H9 (cell line): ENCODE results near the gene KCMF1. TPM values are rescaled to one million over a fixed set of nuclear protein-coding genes. Genes with fewer than 3 reads are reported as not detected.

ENCODE experiments used
- DNase-seq: peaks from one replicate; pipeline ENCODE4 v3.0.0-alpha.2; 2017
- H2AFZ ChIP-seq: one replicate; pipeline ENCODE4 v1.6.1; 2013; ENCODE audit warnings: mild to moderate bottlenecking, low read length, control low read depth, moderate library complexity
- H2AK5ac ChIP-seq: 2 replicates; pipeline ENCODE4 v1.6.1; 2013; ENCODE audit warnings: low read length, control low read depth, mixed read lengths; ENCODE audit not compliant: insufficient read length
- H2BK120ac ChIP-seq: one replicate; pipeline ENCODE4 v1.6.1; 2013; ENCODE audit warnings: low read depth, mild to moderate bottlenecking, low read length, control low read depth, inconsistent platforms; ENCODE audit not compliant: poor library complexity, severe bottlenecking
- H2BK12ac ChIP-seq: 2 replicates; pipeline ENCODE4 v1.6.1; 2013; ENCODE audit warnings: low read length, control low read depth, mixed read lengths, low read depth; ENCODE audit not compliant: insufficient read length
- H2BK15ac ChIP-seq: 2 replicates; pipeline ENCODE4 v1.6.1; 2013; ENCODE audit warnings: low read depth, low read length, control low read depth
- H2BK20ac ChIP-seq: one replicate; pipeline ENCODE4 v1.6.1; 2013; ENCODE audit warnings: low read depth, mild to moderate bottlenecking, low read length, control low read depth, inconsistent platforms; ENCODE audit not compliant: poor library complexity, severe bottlenecking
- H2BK5ac ChIP-seq: 2 replicates; pipeline ENCODE4 v1.6.1; 2013; ENCODE audit warnings: low read length, control low read depth, mixed read lengths; ENCODE audit not compliant: insufficient read length
- H3K14ac ChIP-seq: 2 replicates; pipeline ENCODE4 v1.6.1; 2013; ENCODE audit warnings: low read length, control low read depth; ENCODE audit not compliant: insufficient read depth
- H3K18ac ChIP-seq: 2 replicates; pipeline ENCODE4 v1.6.1; 2013; ENCODE audit warnings: low read depth, mild to moderate bottlenecking, mixed read lengths, low read length, control low read depth; ENCODE audit not compliant: insufficient read length
- H3K23ac ChIP-seq: 2 replicates; pipeline ENCODE4 v1.6.1; 2013; ENCODE audit warnings: low read length, control low read depth, mixed read lengths, low read depth; ENCODE audit not compliant: insufficient read length
- H3K23me2 ChIP-seq: 2 replicates; pipeline ENCODE4 v1.6.1; 2013; ENCODE audit warnings: low read depth, mild to moderate bottlenecking, mixed read lengths, low read length, control low read depth; ENCODE audit not compliant: insufficient read length, poor library complexity, severe bottlenecking
- H3K27ac ChIP-seq: 2 replicates; pipeline ENCODE4 v1.5.1; 2013; ENCODE audit warnings: low read length, control low read depth, mixed read lengths, low read depth; ENCODE audit not compliant: insufficient read length
- H3K27me3 ChIP-seq: 2 replicates; pipeline ENCODE4 v1.6.1; 2013; ENCODE audit warnings: low read length, control low read depth, inconsistent platforms; ENCODE audit not compliant: insufficient read depth
- H3K4ac ChIP-seq: 2 replicates; pipeline ENCODE4 v1.6.1; 2013; ENCODE audit warnings: low read depth, mild to moderate bottlenecking, control low read depth, inconsistent platforms, low read length, moderate library complexity
- H3K4me1 ChIP-seq: 2 replicates; pipeline ENCODE4 v1.6.1; 2013; ENCODE audit warnings: low read length, control low read depth, inconsistent platforms; ENCODE audit not compliant: insufficient read depth
- H3K4me2 ChIP-seq: 2 replicates; pipeline ENCODE4 v1.6.1; 2013; ENCODE audit warnings: low read length, control low read depth, mixed read lengths; ENCODE audit not compliant: insufficient read length, insufficient read depth
- H3K56ac ChIP-seq: 2 replicates; pipeline ENCODE4 v1.6.1; 2013; ENCODE audit warnings: low read depth, mild to moderate bottlenecking, mixed read lengths, low read length, control low read depth; ENCODE audit not compliant: insufficient read length
- H3K79me1 ChIP-seq: 2 replicates; pipeline ENCODE4 v1.6.1; 2013; ENCODE audit warnings: low read depth, mild to moderate bottlenecking, moderate library complexity, low read length, control low read depth, inconsistent platforms; ENCODE audit not compliant: insufficient read depth, poor library complexity, severe bottlenecking
- H3K79me2 ChIP-seq: 2 replicates; pipeline ENCODE4 v1.6.1; 2013; ENCODE audit warnings: low read length, control low read depth, inconsistent platforms; ENCODE audit not compliant: insufficient read depth
- H3K9ac ChIP-seq: 2 replicates; pipeline ENCODE4 v1.6.1; 2013; ENCODE audit warnings: low read length, control low read depth, mixed read lengths; ENCODE audit not compliant: insufficient read length; ENCODE audit errors: extremely low read depth
- H3K9me3 ChIP-seq: one replicate; pipeline ENCODE4 v1.6.1; 2013; ENCODE audit warnings: low read depth, low read length, inconsistent platforms; ENCODE audit not compliant: control insufficient read depth
- H3T11ph ChIP-seq: one replicate; pipeline ENCODE4 v1.6.1; 2013; ENCODE audit warnings: mild to moderate bottlenecking, low read length, control low read depth, inconsistent platforms
- H4K20me1 ChIP-seq: one replicate; pipeline ENCODE4 v1.6.1; 2013; ENCODE audit not compliant: control insufficient read depth, insufficient read length, insufficient read depth
- H4K5ac ChIP-seq: 2 replicates; pipeline ENCODE4 v1.6.1; 2013; ENCODE audit warnings: low read depth, mild to moderate bottlenecking, mixed read lengths, low read length, control low read depth; ENCODE audit not compliant: insufficient read length
- H4K8ac ChIP-seq: replicated peaks from 2 replicates; pipeline ENCODE4 v1.6.1; 2013; ENCODE audit warnings: low read length, control low read depth, mixed read lengths, low read depth; ENCODE audit not compliant: insufficient read length
- H4K91ac ChIP-seq: 2 replicates; pipeline ENCODE4 v1.6.1; 2013; ENCODE audit warnings: low read depth, mild to moderate bottlenecking, moderate library complexity, mixed read lengths, low read length, control low read depth; ENCODE audit not compliant: insufficient read length
- H3K27ac Mint-ChIP-seq, 3 experiments: 2 replicates in 2 of 3; 3 replicates in 1 of 3; pipeline ENCODE4 v1.8.0; 2020 to 2021; ENCODE audit warnings: mixed read lengths in 3 of 3, mild to moderate bottlenecking in 1 of 3, moderate library complexity in 1 of 3
- H3K27me3 Mint-ChIP-seq: 2 replicates; pipeline ENCODE4 v1.8.0; 2021; ENCODE audit warnings: low read depth, mild to moderate bottlenecking, moderate library complexity, mixed read lengths
- H3K36me3 Mint-ChIP-seq, 3 experiments: 2 replicates in 2 of 3; 3 replicates in 1 of 3; pipeline ENCODE4 v1.8.0; 2020 to 2021; ENCODE audit warnings: low read depth in 3 of 3, mixed read lengths in 3 of 3; ENCODE audit not compliant: insufficient read depth in 1 of 3
- H3K4me1 Mint-ChIP-seq, 2 experiments: 2 replicates each; pipeline ENCODE4 v1.8.0; 2020; ENCODE audit warnings: mixed read lengths in 2 of 2
- H3K4me3 Mint-ChIP-seq, 2 experiments: 2 replicates in 1 of 2; 3 replicates in 1 of 2; pipeline ENCODE4 v1.8.0; 2020 to 2021; ENCODE audit warnings: mild to moderate bottlenecking in 2 of 2, mixed read lengths in 2 of 2, moderate library complexity in 1 of 2
- H3K9me3 Mint-ChIP-seq, 2 experiments: 2 replicates in 1 of 2; 3 replicates in 1 of 2; pipeline ENCODE4 v1.8.0; 2020; ENCODE audit warnings: mild to moderate bottlenecking in 2 of 2, mixed read lengths in 2 of 2, moderate library complexity in 1 of 2
- WGBS: extraction: QIAGEN DNeasy Blood & Tissue Kit; methylation state at CpG from one replicate; pipeline ENCODE4 v1.1.7; 2013; ENCODE audit warnings: missing lambda C conversion rate, low lambda C conversion rate, mixed read lengths; ENCODE audit not compliant: insufficient read length; ENCODE audit errors: extremely low coverage; 5-methylcytosine and 5-hydroxymethylcytosine counted together
- total RNA-seq: library from RNA; stranded (reverse); gene quantifications from 2 replicates; pipeline ENCODE4 v1.2.1, GENCODE V29; 2021
- TF ChIP-seq, protein P1 (sequence below): fragments of 200-600 bp; sonication (generic); conservative IDR thresholded peaks from 3 replicates; pipeline ENCODE4 v1.8.0; 2021; ENCODE audit warnings: antibody characterized with exemption, mild to moderate bottlenecking

Gene KCMF1
- total RNA-seq, 1 experiment from 2014 or later = 113 TPM

DNA sequence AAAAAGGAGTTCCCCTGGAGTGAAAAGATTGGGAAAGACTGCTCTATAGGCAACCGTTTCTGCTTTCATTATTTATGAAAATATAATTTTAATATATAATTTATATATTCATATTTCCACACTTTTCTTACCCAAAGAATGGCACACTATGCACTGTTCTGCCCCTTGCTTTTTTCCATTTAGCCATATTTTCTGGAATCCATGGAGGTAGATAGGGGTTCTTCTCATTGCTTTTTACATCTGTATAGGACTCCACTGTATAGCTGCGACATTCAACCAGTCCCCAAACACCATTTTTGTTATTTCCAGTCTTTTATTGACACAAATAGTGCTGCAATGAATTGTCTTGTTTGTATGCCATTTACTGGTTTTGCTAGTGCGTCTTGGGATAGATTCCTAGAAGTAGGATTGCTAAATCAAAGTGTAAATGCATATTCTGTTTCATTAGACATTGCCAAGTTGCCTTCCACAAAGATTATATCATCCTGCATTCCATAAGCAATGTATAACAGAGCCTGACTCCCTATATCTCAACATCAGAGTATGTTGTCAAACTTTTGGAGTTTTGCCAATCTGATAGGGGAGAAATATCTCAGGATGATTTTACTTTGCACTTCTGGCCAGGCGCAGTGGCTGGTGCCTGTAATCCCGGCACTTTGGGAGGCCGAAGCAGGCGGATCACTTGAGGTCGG is 135.7 kb downstream of the KCMF1 start:
- H3K36me3 Mint-ChIP-seq = no peaks in the 10 kb centered on the region
- H2BK15ac ChIP-seq = no peak overlapping the region
- H3K79me2 ChIP-seq = no peaks in the 10 kb centered on the region
- no peaks in the 10 kb centered on the region for H3K9me3 ChIP-seq
- H3K14ac ChIP-seq = no peak overlapping the region
- peaks cover 41% of the 10 kb centered on the region for H3K27me3 Mint-ChIP-seq
- no peak for DNase-seq
- peaks cover 8 to 12% of the 10 kb centered on the region in 2 experiments; a peak in 4 of 5 replicates for H3K9me3 Mint-ChIP-seq
- H3K23ac ChIP-seq = no peak overlapping the region
- H3K4me3 Mint-ChIP-seq = no peak overlapping the region
- H4K5ac ChIP-seq = no peak overlapping the region
- no peaks in the 10 kb centered on the region for H3K4me1 Mint-ChIP-seq
- no peaks in the 10 kb centered on the region for H3K23me2 ChIP-seq
- no peak overlapping the region for H2BK120ac ChIP-seq
- no peak overlapping the region for H4K91ac ChIP-seq
- H3K9ac ChIP-seq = no peak overlapping the region
- H3K27ac Mint-ChIP-seq = no peak overlapping the region
- TF ChIP-seq, protein P1, sequence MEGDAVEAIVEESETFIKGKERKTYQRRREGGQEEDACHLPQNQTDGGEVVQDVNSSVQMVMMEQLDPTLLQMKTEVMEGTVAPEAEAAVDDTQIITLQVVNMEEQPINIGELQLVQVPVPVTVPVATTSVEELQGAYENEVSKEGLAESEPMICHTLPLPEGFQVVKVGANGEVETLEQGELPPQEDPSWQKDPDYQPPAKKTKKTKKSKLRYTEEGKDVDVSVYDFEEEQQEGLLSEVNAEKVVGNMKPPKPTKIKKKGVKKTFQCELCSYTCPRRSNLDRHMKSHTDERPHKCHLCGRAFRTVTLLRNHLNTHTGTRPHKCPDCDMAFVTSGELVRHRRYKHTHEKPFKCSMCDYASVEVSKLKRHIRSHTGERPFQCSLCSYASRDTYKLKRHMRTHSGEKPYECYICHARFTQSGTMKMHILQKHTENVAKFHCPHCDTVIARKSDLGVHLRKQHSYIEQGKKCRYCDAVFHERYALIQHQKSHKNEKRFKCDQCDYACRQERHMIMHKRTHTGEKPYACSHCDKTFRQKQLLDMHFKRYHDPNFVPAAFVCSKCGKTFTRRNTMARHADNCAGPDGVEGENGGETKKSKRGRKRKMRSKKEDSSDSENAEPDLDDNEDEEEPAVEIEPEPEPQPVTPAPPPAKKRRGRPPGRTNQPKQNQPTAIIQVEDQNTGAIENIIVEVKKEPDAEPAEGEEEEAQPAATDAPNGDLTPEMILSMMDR = no peak
- H2BK5ac ChIP-seq = no peak overlapping the region
- no peak overlapping the region for H3K4me2 ChIP-seq
- H3K4ac ChIP-seq = no peak overlapping the region
- H3T11ph ChIP-seq = no peak overlapping the region
- H3K56ac ChIP-seq = no peak overlapping the region
- H4K20me1 ChIP-seq = no peaks in the 10 kb centered on the region
- no peak overlapping the region for H2BK12ac ChIP-seq
- no peak overlapping the region for H3K27ac ChIP-seq
- no peak overlapping the region for H4K8ac ChIP-seq
- no peak overlapping the region for H2BK20ac ChIP-seq
- H3K79me1 ChIP-seq = no peaks in the 10 kb centered on the region
- WGBS = no CpG with 5 or more reads among the region's 8 CpGs
- no peak overlapping the region for H2AFZ ChIP-seq
- H3K18ac ChIP-seq = no peak overlapping the region
- no peaks in the 10 kb centered on the region for H3K4me1 ChIP-seq
- no peaks in the 10 kb centered on the region for H3K27me3 ChIP-seq
- H2AK5ac ChIP-seq = no peak overlapping the region

Other genes with a start within 250 kb of the KCMF1 start
- gene TRABD2A, start 90.1 kb upstream of the KCMF1 start, total RNA-seq = 1.4 and 1.7 TPM in 2 replicates
- 755 and 770 TPM in 2 replicates for gene TMSB10, start 65.5 kb upstream of the KCMF1 start, total RNA-seq
- 112 and 117 TPM in 2 replicates for gene TCF7L1, start 162.2 kb downstream of the KCMF1 start, total RNA-seq